Small intestine (tissue), 7 donors: ENCODE results near the gene TTC34. TPM values are rescaled to one million over a fixed set of nuclear protein-coding genes. Genes with fewer than 3 reads are reported as not detected.
"Not testable (repeated sequence)": the region's sequence is repeated elsewhere in the genome, so short reads cannot be mapped to it uniquely, and the experiment has no call there.

Experiments used
- DNase-seq, 2 donors: peaks; one replicate each; pipeline versions ENCODE4 v3.0.0 to v3.0.0-alpha.2; 2013
- FAIRE-seq: peaks from 2 replicates; lab custom pipeline; 2012; peaks lifted over from hg19 to GRCh38; lab: Jason Lieb, UNC
- H3K27ac ChIP-seq, 3 donors: one replicate each; pipeline ENCODE4 v1.5.1; 2013; ENCODE audit warnings: low read length in 2 of 3, mild to moderate bottlenecking in 2 of 3, control low read depth in 1 of 3, inconsistent platforms in 1 of 3, low read depth in 1 of 3, moderate library complexity in 1 of 3
- H3K27me3 ChIP-seq, 3 donors: one replicate each; pipeline ENCODE4 v1.6.1; 2013; ENCODE audit warnings: low read length in 3 of 3, inconsistent platforms in 1 of 3; ENCODE audit not compliant: control insufficient read depth in 3 of 3, insufficient read depth in 3 of 3
- H3K36me3 ChIP-seq, 3 donors: one replicate each; pipeline ENCODE4 v1.6.1; 2013; ENCODE audit warnings: low read length in 3 of 3, inconsistent platforms in 1 of 3, low read depth in 1 of 3, mild to moderate bottlenecking in 1 of 3, moderate library complexity in 1 of 3; ENCODE audit not compliant: control insufficient read depth in 3 of 3, insufficient read depth in 2 of 3
- H3K4me1 ChIP-seq, 3 donors: one replicate each; pipeline ENCODE4 v1.6.1; 2013; ENCODE audit warnings: low read length in 2 of 3, inconsistent platforms in 1 of 3, low read depth in 1 of 3, mild to moderate bottlenecking in 1 of 3, moderate library complexity in 1 of 3; ENCODE audit not compliant: control insufficient read depth in 3 of 3, insufficient read depth in 2 of 3
- H3K4me3 ChIP-seq, 3 donors: one replicate each; pipeline ENCODE4 v1.5.1; 2013; ENCODE audit warnings: low read length in 3 of 3, control low read depth in 1 of 3, inconsistent platforms in 1 of 3, low read depth in 1 of 3, mild to moderate bottlenecking in 1 of 3, moderate library complexity in 1 of 3
- H3K9me3 ChIP-seq, 2 donors: one replicate each; pipeline ENCODE4 v1.6.1; 2013; ENCODE audit warnings: low read depth in 1 of 2, low read length in 1 of 2; ENCODE audit not compliant: control insufficient read depth in 2 of 2, insufficient read depth in 1 of 2
- WGBS, 3 donors: extraction: QIAGEN DNeasy Blood & Tissue Kit; methylation state at CpG; one replicate each; pipeline ENCODE4 v1.1.7; 2013; 5-methylcytosine and 5-hydroxymethylcytosine counted together
- polyA plus RNA-seq, 4 donors: library from polyadenylated mRNA; stranded (reverse) in 3 of 4; unstranded in 1 of 4; fragments of 200-250 nt in 3 of 4; fragments of 120-200 nt in 1 of 4; gene quantifications; one replicate each; pipeline versions ENCODE4 v1.2.1 to v1.2.3, GENCODE V29; 2013
- donor health status: healthy with polysubstance abuse.
- donor health status: control.
- donor health status: control.
- donor health status: Bipolar disorder and iron deficiency.
- donor health status: healthy.

TTC34 gene
- polyA plus RNA-seq, 4 donors = 0.22 to 1.9 TPM; not detected in 2

GRCh38 chr1:2684000-2684399, 117.5 kb downstream of the TTC34 start:
- H3K36me3 ChIP-seq, H3K27ac ChIP-seq, DNase-seq, FAIRE-seq, H3K4me3 ChIP-seq, H3K4me1 ChIP-seq, H3K9me3 ChIP-seq, H3K27me3 ChIP-seq: not testable (repeated sequence)
- WGBS, 3 donors = 46 to 55% (median 48%) methylated on average over 7 of the region's 7 CpGs

GRCh38 chr1:2683321-2683741, 118.2 kb downstream of the TTC34 start:
- H3K27me3 ChIP-seq, H3K27ac ChIP-seq, H3K4me1 ChIP-seq, FAIRE-seq, H3K36me3 ChIP-seq, H3K9me3 ChIP-seq, DNase-seq, H3K4me3 ChIP-seq: not testable (repeated sequence)
- WGBS, 3 donors = 20 to 38% (median 23%) methylated on average over 7 to 9 of the region's 9 CpGs

GRCh38 chr1:2682879-2683278, 118.6 kb downstream of the TTC34 start:
- not testable (repeated sequence) for H3K27ac ChIP-seq, H3K36me3 ChIP-seq, H3K9me3 ChIP-seq, H3K4me3 ChIP-seq, FAIRE-seq, H3K4me1 ChIP-seq, DNase-seq, H3K27me3 ChIP-seq
- WGBS, 3 donors = 59% methylated on average over 7 of the region's 11 CpGs; no CpG with 5 or more reads in 2 of the 3 donors

- not testable (repeated sequence) for FAIRE-seq, H3K27ac ChIP-seq, H3K9me3 ChIP-seq, H3K4me3 ChIP-seq, H3K27me3 ChIP-seq, H3K4me1 ChIP-seq, DNase-seq, H3K36me3 ChIP-seq
- 52% methylated on average over 4 of the region's 10 CpGs; no CpG with 5 or more reads in 2 of the 3 donors for WGBS, 3 donors
Measured at GRCh38 chr1:2676726-2677125, 124.8 kb downstream of the TTC34 start.

- FAIRE-seq = not testable (repeated sequence)
Measured at GRCh38 chr1:2671656-2672055, 129.8 kb downstream of the TTC34 start.

GRCh38 chr1:2659806-2660205, 141.7 kb downstream of the TTC34 start:
- FAIRE-seq, H3K4me3 ChIP-seq, H3K36me3 ChIP-seq, H3K4me1 ChIP-seq, H3K27ac ChIP-seq, H3K27me3 ChIP-seq, DNase-seq: not testable (repeated sequence)
- 58 to 66% (median 62%) methylated on average over 4 to 8 of the region's 8 CpGs for WGBS, 3 donors
- peaks cover 0 to 15% of the 10 kb centered on the region in 2 donors for H3K9me3 ChIP-seq

More at GRCh38 chr1:2671656-2672055, 129.8 kb downstream of the TTC34 start:
- H3K4me3 ChIP-seq, H3K27me3 ChIP-seq, H3K9me3 ChIP-seq, H3K4me1 ChIP-seq, H3K36me3 ChIP-seq, DNase-seq, H3K27ac ChIP-seq: not testable (repeated sequence)
- WGBS, 3 donors = 43 to 62% (median 55%) methylated on average over 7 of the region's 11 CpGs

GRCh38 chr1:2657909-2658308, 143.6 kb downstream of the TTC34 start:
- H3K27me3 ChIP-seq, H3K4me3 ChIP-seq, H3K36me3 ChIP-seq, H3K27ac ChIP-seq, FAIRE-seq, DNase-seq, H3K4me1 ChIP-seq: not testable (repeated sequence)
- 78 to 83% (median 80%) methylated on average over 5 to 6 of the region's 10 CpGs for WGBS, 3 donors
- peaks cover 0 to 32% of the 10 kb centered on the region in 2 donors for H3K9me3 ChIP-seq

- H3K27me3 ChIP-seq, H3K4me3 ChIP-seq, H3K4me1 ChIP-seq, H3K36me3 ChIP-seq, FAIRE-seq, H3K27ac ChIP-seq, DNase-seq: not testable (repeated sequence)
- WGBS, 3 donors = 21 to 55% (median 27%) methylated on average over 3 to 11 of the region's 12 CpGs
- peaks cover 0 to 34% of the 10 kb centered on the region in 2 donors for H3K9me3 ChIP-seq
Measured at GRCh38 chr1:2657124-2657523, 144.4 kb downstream of the TTC34 start.
